Ectodermal cell (in vitro differentiated cells): ENCODE results near the gene FICD.
A peak's percentile ranks its signal among the peaks of the same experiment; 100 is the strongest.

Experiments
- H3K27ac ChIP-seq: 2 replicates; pipeline ENCODE4 v1.7.0; 2013; ENCODE audit warnings: mild to moderate bottlenecking, low read depth, low read length; ENCODE audit not compliant: insufficient read depth, poor library complexity, severe bottlenecking
- H3K27me3 ChIP-seq: 2 replicates; pipeline ENCODE4 v1.7.0; 2013; ENCODE audit warnings: mild to moderate bottlenecking, low read length; ENCODE audit not compliant: insufficient read depth, control insufficient read depth, poor library complexity, severe bottlenecking
- H3K36me3 ChIP-seq: one replicate; pipeline ENCODE4 v1.7.0; 2013; ENCODE audit warnings: low read length; ENCODE audit not compliant: control insufficient read depth, insufficient read depth
- H3K4me1 ChIP-seq: one replicate; pipeline ENCODE4 v1.7.0; 2013; ENCODE audit warnings: low read length; ENCODE audit not compliant: control insufficient read depth, insufficient read depth
- H3K4me3 ChIP-seq: 2 replicates; pipeline ENCODE4 v1.7.0; 2013; ENCODE audit warnings: low read depth, low read length, control low read depth; ENCODE audit not compliant: insufficient read depth
- H3K9me3 ChIP-seq: 2 replicates; pipeline ENCODE4 v1.7.0; 2013; ENCODE audit warnings: mild to moderate bottlenecking, low read length, moderate library complexity; ENCODE audit not compliant: control insufficient read depth
- WGBS, 2 experiments: methylation state at CpG; one replicate each; pipeline ENCODE4 v1.1.7; 2013; ENCODE audit warnings: missing lambda C conversion rate in 2 of 2; 5-methylcytosine and 5-hydroxymethylcytosine counted together

FICD gene

GRCh38 chr12:108502922-108503321 is 12.2 kb upstream of the FICD start:
- no peak overlapping the region for H3K27ac ChIP-seq
- no peak overlapping the region for H3K4me3 ChIP-seq
- no peaks in the 10 kb centered on the region for H3K36me3 ChIP-seq
- no peaks in the 10 kb centered on the region for H3K27me3 ChIP-seq
- no peaks in the 10 kb centered on the region for H3K4me1 ChIP-seq
- H3K9me3 ChIP-seq = no peaks in the 10 kb centered on the region
- WGBS, 2 experiments = 84 to 92% methylated on average over 2 of the region's 2 CpGs

DNA sequence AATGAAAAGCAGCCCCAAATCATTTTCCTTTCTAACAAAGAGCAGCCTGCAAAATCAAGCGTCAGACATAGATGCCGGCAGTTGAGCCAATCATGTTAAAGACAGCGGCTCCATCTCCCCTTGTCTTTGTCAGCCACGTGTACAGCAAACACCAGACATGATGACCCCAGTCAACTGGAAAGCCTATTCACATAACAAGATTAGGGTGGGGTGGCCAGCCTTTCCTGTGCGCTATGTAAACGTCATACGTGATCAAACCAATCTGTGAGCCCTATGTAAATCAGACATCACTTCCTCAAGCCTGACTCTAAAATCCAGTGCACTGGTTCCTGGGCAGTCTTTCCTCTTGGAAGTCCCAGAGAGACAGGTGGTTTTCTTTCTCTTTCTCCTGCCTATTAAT is 9.9 kb upstream of the FICD start:
- WGBS, 2 experiments = 91 to 92% methylated on average over 7 of the region's 7 CpGs
- no peaks in the 10 kb centered on the region for H3K9me3 ChIP-seq
- no peaks in the 10 kb centered on the region for H3K27me3 ChIP-seq
- no peak overlapping the region for H3K27ac ChIP-seq
- H3K36me3 ChIP-seq = no peaks in the 10 kb centered on the region
- H3K4me3 ChIP-seq = no peak overlapping the region
- no peaks in the 10 kb centered on the region for H3K4me1 ChIP-seq

GRCh38 chr12:108507971-108508642 is 7.0 kb upstream of the FICD start:
- H3K9me3 ChIP-seq = no peaks in the 10 kb centered on the region
- H3K4me3 ChIP-seq = no peak overlapping the region
- WGBS, 2 experiments = 92 to 95% methylated on average over 3 of the region's 3 CpGs
- no peaks in the 10 kb centered on the region for H3K36me3 ChIP-seq
- no peak overlapping the region for H3K27ac ChIP-seq
- no peaks in the 10 kb centered on the region for H3K4me1 ChIP-seq
- no peaks in the 10 kb centered on the region for H3K27me3 ChIP-seq

GRCh38 chr12:108509806-108510205 is 5.3 kb upstream of the FICD start:
- Histone ChIP-seq H3K9me3 (no peaks in the 10 kb centered on the region), H3K27ac (no peak overlapping the region), H3K27me3 (no peaks in the 10 kb centered on the region), H3K4me1 (no peaks in the 10 kb centered on the region), H3K36me3 (no peaks in the 10 kb centered on the region), H3K4me3 (no peak overlapping the region)
- WGBS, 2 experiments = 91% methylated on average over 1 of the region's 1 CpG; no CpG with 5 or more reads in 1 of the 2 experiments

- H3K27ac ChIP-seq = no peak overlapping the region
- H3K4me1 ChIP-seq = peaks cover 1% of the 10 kb centered on the region
- H3K4me3 ChIP-seq = no peak overlapping the region
- no peaks in the 10 kb centered on the region for H3K9me3 ChIP-seq
- no peaks in the 10 kb centered on the region for H3K36me3 ChIP-seq
- no peaks in the 10 kb centered on the region for H3K27me3 ChIP-seq
- WGBS, 2 experiments = 97 to 98% methylated on average over 2 of the region's 2 CpGs
These were observed 4.2 kb upstream of the FICD start for GRCh38 chr12:108510836-108511235.

DNA sequence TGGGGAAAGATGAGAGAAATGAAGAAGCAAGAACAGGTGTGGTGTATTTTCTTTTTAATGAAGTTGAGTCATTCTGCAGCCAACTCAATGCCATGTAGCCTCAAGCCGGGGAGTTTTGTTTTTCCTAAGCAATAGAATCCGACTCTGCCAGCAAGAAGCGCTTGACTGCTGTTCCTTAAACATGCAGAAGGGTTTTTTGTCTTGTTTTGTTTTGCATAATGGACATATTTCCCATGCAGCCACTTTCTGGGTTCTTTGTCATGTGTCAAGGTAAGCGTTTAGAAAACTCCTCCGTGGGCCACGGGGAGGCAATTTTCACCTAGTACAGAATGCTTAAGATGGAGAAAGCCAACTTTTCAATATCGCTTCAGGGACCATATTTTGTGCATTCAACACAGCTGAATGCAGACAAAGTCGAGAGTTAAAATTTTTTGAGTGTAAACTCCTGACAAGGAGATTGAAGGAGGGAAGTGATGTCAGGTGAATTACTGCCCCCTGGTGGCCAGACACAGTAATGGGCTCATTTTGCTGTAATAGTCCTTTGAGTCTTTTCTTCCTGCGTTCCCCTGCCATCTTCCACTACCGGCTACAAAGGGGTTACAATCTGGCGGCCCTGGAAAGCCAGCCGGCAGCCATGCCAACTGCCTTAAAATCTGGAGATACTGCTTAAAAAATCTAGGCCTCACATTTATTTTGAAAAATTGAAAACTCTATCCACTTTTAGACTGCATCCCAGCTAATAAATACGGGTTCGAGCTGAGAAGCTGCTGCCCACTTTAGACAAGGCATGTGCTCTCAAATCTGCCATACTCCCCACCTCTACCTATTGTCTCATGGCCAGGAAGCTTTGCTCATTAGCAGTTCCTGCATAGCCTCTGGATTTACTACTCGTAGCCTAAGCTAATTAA is 3.2 kb upstream of the FICD start:
- peaks cover 7% of the 10 kb centered on the region for H3K4me1 ChIP-seq
- H3K27me3 ChIP-seq = no peaks in the 10 kb centered on the region
- WGBS, 2 experiments = 36% methylated on average over 15 of the region's 15 CpGs
- no peak overlapping the region for H3K27ac ChIP-seq
- no peaks in the 10 kb centered on the region for H3K9me3 ChIP-seq
- no peak overlapping the region for H3K4me3 ChIP-seq
- no peaks in the 10 kb centered on the region for H3K36me3 ChIP-seq

GRCh38 chr12:108514468-108514972 is 557 bp upstream of the FICD start:
- Histone ChIP-seq H3K27ac (no peak overlapping the region), H3K36me3 (peaks cover 19% of the 10 kb centered on the region), H3K9me3 (no peaks in the 10 kb centered on the region), H3K27me3 (no peaks in the 10 kb centered on the region), H3K4me3 (peak overlapping the region; percentile 67), H3K4me1 (peaks cover 7% of the 10 kb centered on the region)
- 42 to 44% methylated on average over 19 of the region's 19 CpGs for WGBS, 2 experiments

GRCh38 chr12:108515916-108516315 is 839 bp downstream of the FICD start:
- Histone ChIP-seq H3K4me3 (peak overlapping the region; percentile 67), H3K36me3 (peaks cover 32% of the 10 kb centered on the region), H3K27ac (no peak overlapping the region), H3K4me1 (peaks cover 7% of the 10 kb centered on the region), H3K9me3 (no peaks in the 10 kb centered on the region), H3K27me3 (no peaks in the 10 kb centered on the region)
- 84% methylated on average over 5 of the region's 5 CpGs for WGBS, 2 experiments

DNA sequence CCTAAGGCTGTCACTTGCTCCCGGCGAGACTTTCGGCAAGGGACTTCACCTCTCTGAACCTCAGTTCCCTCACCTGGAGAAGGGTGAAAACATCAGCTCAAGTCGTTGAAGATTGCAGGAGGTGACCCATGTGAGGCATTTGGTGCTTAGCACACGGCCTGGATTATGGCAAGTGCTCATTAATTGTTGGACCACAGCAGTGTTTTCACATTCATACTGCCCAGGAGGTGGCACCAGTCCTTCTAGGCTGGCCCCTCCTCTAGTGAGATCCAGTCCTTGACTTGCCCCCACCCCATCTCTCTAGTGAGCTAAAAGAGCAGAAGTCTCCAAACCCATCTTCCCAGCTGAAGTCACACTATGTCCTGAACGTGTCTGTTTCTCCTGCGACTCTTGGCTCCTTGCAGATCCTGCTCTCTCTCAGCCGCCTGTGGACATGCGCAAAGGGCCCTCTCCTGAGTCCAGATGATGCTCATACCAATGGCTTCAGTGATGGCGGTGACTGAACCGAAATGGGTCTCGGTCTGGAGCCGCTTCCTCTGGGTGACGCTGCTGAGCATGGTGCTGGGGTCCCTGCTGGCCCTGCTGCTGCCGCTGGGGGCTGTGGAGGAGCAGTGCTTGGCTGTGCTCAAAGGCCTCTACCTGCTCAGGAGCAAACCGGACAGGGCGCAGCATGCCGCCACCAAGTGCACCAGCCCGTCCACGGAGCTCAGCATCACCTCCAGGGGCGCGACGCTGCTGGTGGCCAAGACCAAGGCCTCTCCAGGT is 1.6 kb downstream of the FICD start:
- H3K4me1 ChIP-seq = peaks cover 7% of the 10 kb centered on the region
- no peak overlapping the region for H3K27ac ChIP-seq
- H3K27me3 ChIP-seq = no peaks in the 10 kb centered on the region
- no peaks in the 10 kb centered on the region for H3K9me3 ChIP-seq
- H3K36me3 ChIP-seq = peaks cover 35% of the 10 kb centered on the region
- no peak overlapping the region for H3K4me3 ChIP-seq
- WGBS, 2 experiments = 93 to 94% methylated on average over 23 of the region's 23 CpGs
